HepG2 (cell line): Measurements from ENCODE around the gene NTN5. TPM values are rescaled to one million over a fixed set of nuclear protein-coding genes. Genes with fewer than 3 reads are reported as not detected.

Experiments
- ATF3 ChIP-seq: sonication (generic); formaldehyde crosslinking; IDR thresholded peaks from 2 replicates; pipeline ENCODE4 v1.4.0; 2020; ENCODE audit warnings: missing genetic modification reagents
- DMAP1 ChIP-seq: IDR thresholded peaks from 2 replicates; pipeline ENCODE4 v1.6.1; 2016
- HIC2 ChIP-seq: sonication (generic); formaldehyde crosslinking; IDR thresholded peaks from 2 replicates; pipeline ENCODE4 v1.9.0; 2022; ENCODE audit warnings: low read depth, missing genetic modification reagents
- HNF1B ChIP-seq: sonication (generic); formaldehyde crosslinking; IDR thresholded peaks from 2 replicates; pipeline ENCODE4 v1.5.1; 2020; ENCODE audit warnings: mild to moderate bottlenecking, moderate library complexity, missing genetic modification reagents
- LCORL ChIP-seq, 2 experiments: fragments of 450-650 bp in 1 of 2; sonication (generic) in 1 of 2; formaldehyde crosslinking in 1 of 2; IDR thresholded peaks; 2 replicates each; pipeline versions ENCODE4 v1.5.0 to v1.6.1; 2017 to 2020; ENCODE audit warnings: antibody characterized with exemption in 1 of 2, missing genetic modification reagents in 1 of 2
- MED8 ChIP-seq: sonication (generic); formaldehyde crosslinking; IDR thresholded peaks from 2 replicates; pipeline ENCODE4 v1.8.1; 2023; ENCODE audit warnings: mild to moderate bottlenecking, missing genetic modification reagents; ENCODE audit not compliant: insufficient replicate concordance
- NCOA5 ChIP-seq: sonication (generic); formaldehyde crosslinking; IDR thresholded peaks from 2 replicates; pipeline ENCODE4 v1.4.0; 2020; ENCODE audit warnings: missing genetic modification reagents
- PHF21A ChIP-seq: sonication (generic); formaldehyde crosslinking; IDR thresholded peaks from 2 replicates; pipeline ENCODE4 v1.5.0; 2020; ENCODE audit warnings: mild to moderate bottlenecking, missing genetic modification reagents
- RFX5 ChIP-seq: IDR thresholded peaks from 2 replicates; pipeline ENCODE4 v1.6.1; 2011; ENCODE audit warnings: low read depth, low read length, improper control_type of control experiment
- SMAD1 ChIP-seq: sonication (generic); formaldehyde crosslinking; IDR thresholded peaks from 2 replicates; pipeline ENCODE4 v1.4.0; 2020; ENCODE audit warnings: missing genetic modification reagents, low read depth, mild to moderate bottlenecking, borderline replicate concordance
- SOX6 ChIP-seq, 2 experiments: fragments of 450-650 bp in 1 of 2; sonication (generic) in 1 of 2; formaldehyde crosslinking in 1 of 2; IDR thresholded peaks; 2 replicates each; pipeline versions ENCODE4 v1.4.0 to v1.6.1; 2017 to 2020; ENCODE audit warnings: antibody characterized with exemption in 1 of 2, mild to moderate bottlenecking in 1 of 2, missing genetic modification reagents in 1 of 2
- ZFX ChIP-seq: sonication (generic); formaldehyde crosslinking; IDR thresholded peaks from 2 replicates; pipeline ENCODE4 v1.4.0; 2020; ENCODE audit warnings: mild to moderate bottlenecking, low read depth, missing genetic modification reagents, moderate library complexity
- ZNF136 ChIP-seq: sonication (generic); formaldehyde crosslinking; IDR thresholded peaks from 2 replicates; pipeline ENCODE4 v1.8.1; 2022; ENCODE audit warnings: low read depth, mild to moderate bottlenecking, moderate library complexity, missing genetic modification reagents
- ZNF749 ChIP-seq: sonication (generic); formaldehyde crosslinking; IDR thresholded peaks from 2 replicates; pipeline ENCODE4 v1.8.0; 2022; ENCODE audit warnings: mild to moderate bottlenecking, missing genetic modification reagents, moderate library complexity, borderline replicate concordance
- ZNF816 ChIP-seq: sonication (generic); formaldehyde crosslinking; IDR thresholded peaks from 2 replicates; pipeline ENCODE4 v1.8.0; 2022; ENCODE audit warnings: missing genetic modification reagents, mild to moderate bottlenecking, borderline replicate concordance
- ZSCAN29 ChIP-seq: sonication (generic); formaldehyde crosslinking; conservative IDR thresholded peaks from 2 replicates; pipeline ENCODE4 v1.4.0; 2020; ENCODE audit warnings: mild to moderate bottlenecking, missing genetic modification reagents
- polyA plus RNA-seq, 8 experiments: library from polyadenylated mRNA; depleted of rRNA in 3 of 8; stranded (reverse) in 7 of 8; unstranded in 1 of 8; fragments of >200 nt; fragmentation: Illumina TruSeq in 4 of 8; extraction: Trizol in 4 of 8; gene quantifications; 2 replicates each; pipeline versions ENCODE4 v1.2.1 to v1.2.3, GENCODE V29; 2011 to 2016; ENCODE audit warnings: low read depth in 4 of 8, missing spikeins in 1 of 8, mixed read lengths in 1 of 8; ENCODE audit not compliant: insufficient read depth in 1 of 8
- total RNA-seq, 5 experiments: library from RNA; depleted of rRNA; stranded (reverse); fragments of >200 nt; fragmentation: Illumina TruSeq; extraction: Trizol; gene quantifications; 2 replicates each; pipeline ENCODE4 v1.2.3, GENCODE V29; 2016; ENCODE audit warnings: low read depth in 1 of 5
- TF ChIP-seq, protein P1 (sequence below): sonication (generic); formaldehyde crosslinking; IDR thresholded peaks from 2 replicates; pipeline ENCODE4 v1.5.1; 2020; ENCODE audit warnings: missing genetic modification reagents, mild to moderate bottlenecking, borderline replicate concordance
- TF ChIP-seq, protein P2 (sequence below): sonication (generic); formaldehyde crosslinking; IDR thresholded peaks from 2 replicates; pipeline ENCODE4 v1.4.0; 2020; ENCODE audit warnings: mild to moderate bottlenecking, missing genetic modification reagents
- TF ChIP-seq, protein P3 (sequence below): IDR thresholded peaks from 2 replicates; pipeline ENCODE4 v1.6.1; 2016; ENCODE audit warnings: missing compliant biosample characterization, missing genetic modification reagents, borderline replicate concordance

The NTN5 gene
- total and polyA plus RNA-seq, 2 of the 13 experiments (the other 11 are each of a cell fraction or from before 2014, with no cell fraction given), result 0.05 TPM; not detected in 1

GRCh38 chr19:48718711-48719231, 46.0 kb upstream of the NTN5 start (continued):
- TF ChIP-seq HIC2 (no peak), DMAP1 (CRISPR knock-in tag) (peak; percentile 45; the same call in 1 of the 2 replicates), MED8 (CRISPR knock-in tag) (no peak), NCOA5 (CRISPR knock-in tag) (no peak), HNF1B (CRISPR knock-in tag) (0 out of 2 replicates have a peak, but pooled peaks have one; percentile 46), ZNF136 (CRISPR knock-in tag) (no peak), ZSCAN29 (CRISPR knock-in tag) (no peak), ZNF816 (no peak), ZFX (CRISPR knock-in tag) (peak; percentile 72), ATF3 (no peak), PHF21A (peak; percentile 85), ZNF749 (CRISPR knock-in tag) (no peak), SOX6 (IDR thresholded peaks at IDR 0.05) (no peak), SOX6 (CRISPR knock-in tag; IDR thresholded peaks at IDR 0.05) (peak; percentile 70), SMAD1 (CRISPR knock-in tag) (0 out of 2 replicates have a peak, but pooled peaks have one; percentile 9), RFX5 (no peak), LCORL (IDR thresholded peaks at IDR 0.05) (peak; percentile 56; the same call in 1 of the 2 replicates), LCORL (CRISPR knock-in tag; IDR thresholded peaks at IDR 0.05) (peak; percentile 93)
- TF ChIP-seq, protein P1, sequence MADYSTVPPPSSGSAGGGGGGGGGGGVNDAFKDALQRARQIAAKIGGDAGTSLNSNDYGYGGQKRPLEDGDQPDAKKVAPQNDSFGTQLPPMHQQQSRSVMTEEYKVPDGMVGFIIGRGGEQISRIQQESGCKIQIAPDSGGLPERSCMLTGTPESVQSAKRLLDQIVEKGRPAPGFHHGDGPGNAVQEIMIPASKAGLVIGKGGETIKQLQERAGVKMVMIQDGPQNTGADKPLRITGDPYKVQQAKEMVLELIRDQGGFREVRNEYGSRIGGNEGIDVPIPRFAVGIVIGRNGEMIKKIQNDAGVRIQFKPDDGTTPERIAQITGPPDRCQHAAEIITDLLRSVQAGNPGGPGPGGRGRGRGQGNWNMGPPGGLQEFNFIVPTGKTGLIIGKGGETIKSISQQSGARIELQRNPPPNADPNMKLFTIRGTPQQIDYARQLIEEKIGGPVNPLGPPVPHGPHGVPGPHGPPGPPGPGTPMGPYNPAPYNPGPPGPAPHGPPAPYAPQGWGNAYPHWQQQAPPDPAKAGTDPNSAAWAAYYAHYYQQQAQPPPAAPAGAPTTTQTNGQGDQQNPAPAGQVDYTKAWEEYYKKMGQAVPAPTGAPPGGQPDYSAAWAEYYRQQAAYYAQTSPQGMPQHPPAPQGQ, result no peak
- TF ChIP-seq, protein P2, sequence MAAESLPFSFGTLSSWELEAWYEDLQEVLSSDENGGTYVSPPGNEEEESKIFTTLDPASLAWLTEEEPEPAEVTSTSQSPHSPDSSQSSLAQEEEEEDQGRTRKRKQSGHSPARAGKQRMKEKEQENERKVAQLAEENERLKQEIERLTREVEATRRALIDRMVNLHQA, result no peak
- TF ChIP-seq, protein P3, sequence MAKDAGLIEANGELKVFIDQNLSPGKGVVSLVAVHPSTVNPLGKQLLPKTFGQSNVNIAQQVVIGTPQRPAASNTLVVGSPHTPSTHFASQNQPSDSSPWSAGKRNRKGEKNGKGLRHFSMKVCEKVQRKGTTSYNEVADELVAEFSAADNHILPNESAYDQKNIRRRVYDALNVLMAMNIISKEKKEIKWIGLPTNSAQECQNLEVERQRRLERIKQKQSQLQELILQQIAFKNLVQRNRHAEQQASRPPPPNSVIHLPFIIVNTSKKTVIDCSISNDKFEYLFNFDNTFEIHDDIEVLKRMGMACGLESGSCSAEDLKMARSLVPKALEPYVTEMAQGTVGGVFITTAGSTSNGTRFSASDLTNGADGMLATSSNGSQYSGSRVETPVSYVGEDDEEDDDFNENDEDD (CRISPR knock-in tag), result peak; percentile 12; the same call in 1 of the 2 replicates
